Neural progenitor cell (in vitro differentiated cells): Measurements from ENCODE around the gene TNFAIP1.

Experiments
- CTCF ChIP-seq: fragments of 200-600 bp; sonication (generic); IDR thresholded peaks from 2 replicates; pipeline ENCODE4 v1.5.1; 2017; ENCODE audit warnings: antibody characterized with exemption, mild to moderate bottlenecking
- EZH2phosphoT487 ChIP-seq: fragments of 200-600 bp; sonication (generic); IDR thresholded peaks from 2 replicates; pipeline ENCODE4 v1.6.1; 2017; ENCODE audit warnings: antibody characterized with exemption

GRCh38 chr17:28315846-28316705 lies 19.5 kb upstream of the TNFAIP1 start:
- TF ChIP-seq CTCF (no peak), EZH2phosphoT487 (no peak)
